Endothelial cell of umbilical vein (primary cell): ENCODE results near the gene PXYLP1. TPM values are rescaled to one million over a fixed set of nuclear protein-coding genes. Genes with fewer than 3 reads are reported as not detected.

ENCODE experiments used
- BruUV-seq: library from RNA; stranded (reverse); fragments of 400-500 nt; replicated peaks from 2 replicates; lab custom pipeline; 2021; lab: Mats Ljungman, UMichigan
- CTCF ChIA-PET: fragments of 300-600, 350-600 bp; sonication (Branson Sonifier 250); formaldehyde crosslinking; loops from one replicate; lab custom pipeline; 2021; ENCODE audit warnings: antibody characterized with exemption, inconsistent platforms; lab: Charles Lee
- POLR2A ChIA-PET: fragments of 300-600, 350-600 bp; sonication (Branson Sonifier 250); formaldehyde crosslinking; loops from one replicate; lab custom pipeline; 2021; ENCODE audit warnings: antibody characterized with exemption, inconsistent platforms; lab: Charles Lee
- DNase-seq: peaks from one replicate; pipeline ENCODE4 v3.0.0-alpha.2; 2011; ENCODE audit warnings: low read depth, low spot score
- FAIRE-seq: peaks from 2 replicates; lab custom pipeline; 2011; peaks lifted over from hg19 to GRCh38; lab: Jason Lieb, UNC
- H2AFZ ChIP-seq: 2 replicates; pipeline ENCODE4 v1.6.0; 2012; ENCODE audit warnings: low read depth, low read length, control low read depth, inconsistent platforms
- H3K27ac ChIP-seq: 2 replicates; pipeline ENCODE4 v1.5.1; 2011; ENCODE audit warnings: low read depth, mild to moderate bottlenecking, control low read depth, low read length, moderate library complexity; ENCODE audit not compliant: insufficient read depth
- H3K27me3 ChIP-seq, 2 experiments: 2 replicates each; pipeline versions ENCODE4 v1.6.0 to v1.6.1; 2011; ENCODE audit warnings: low read length in 2 of 2, mixed read lengths in 1 of 2; ENCODE audit not compliant: control insufficient read depth in 2 of 2, insufficient read depth in 2 of 2
- H3K36me3 ChIP-seq, 2 experiments: 2 replicates in 1 of 2; 3 replicates in 1 of 2; pipeline ENCODE4 v1.5.1; 2011; ENCODE audit warnings: low read length in 2 of 2, mild to moderate bottlenecking in 1 of 2, moderate library complexity in 1 of 2; ENCODE audit not compliant: control insufficient read depth in 2 of 2, insufficient read depth in 2 of 2; ENCODE audit errors: extremely low read depth in 1 of 2
- H3K4me1 ChIP-seq: 3 replicates; pipeline ENCODE4 v1.5.1; 2011; ENCODE audit warnings: mild to moderate bottlenecking, low read length; ENCODE audit not compliant: control insufficient read depth, insufficient read depth; ENCODE audit errors: extremely low read depth
- H3K4me2 ChIP-seq: 2 replicates; pipeline ENCODE4 v1.6.1; 2011; ENCODE audit warnings: low read length, control low read depth, mixed read lengths; ENCODE audit not compliant: insufficient read depth
- H3K4me3 ChIP-seq, 3 experiments: fragments of 200-600 bp in 1 of 3; sonication (generic), shearing (Covaris generic) in 1 of 3; replicated peaks in 1 of 3; 2 replicates each; pipeline ENCODE4 v1.5.1; 2011 to 2016; ENCODE audit warnings: control low read depth in 3 of 3, low read length in 3 of 3, mild to moderate bottlenecking in 2 of 3, inconsistent platforms in 1 of 3, low read depth in 1 of 3, moderate library complexity in 1 of 3; ENCODE audit not compliant: insufficient read depth in 1 of 3
- H3K79me2 ChIP-seq: 2 replicates; pipeline ENCODE4 v1.6.0; 2012; ENCODE audit warnings: low read length, inconsistent platforms; ENCODE audit not compliant: control insufficient read depth, insufficient read depth
- H3K9ac ChIP-seq: replicated peaks from 2 replicates; pipeline ENCODE3; 2011; ENCODE audit warnings: low read length, control low read depth; ENCODE audit not compliant: insufficient read depth; ENCODE audit errors: extremely low read depth
- H3K9me1 ChIP-seq: replicated peaks from 3 replicates; pipeline ENCODE4 v1.6.0; 2011; ENCODE audit warnings: mild to moderate bottlenecking, low read length; ENCODE audit not compliant: control insufficient read depth, insufficient read depth; ENCODE audit errors: extremely low read depth
- H3K9me3 ChIP-seq: replicated peaks from 2 replicates; pipeline ENCODE4 v1.5.1; 2012; ENCODE audit warnings: low read length, inconsistent platforms; ENCODE audit not compliant: control insufficient read depth, insufficient read depth
- H4K20me1 ChIP-seq: replicated peaks from 2 replicates; pipeline ENCODE3; 2011; ENCODE audit warnings: mild to moderate bottlenecking, low read length; ENCODE audit not compliant: control insufficient read depth, insufficient read depth; ENCODE audit errors: extremely low read depth
- EZH2 ChIP-seq: IDR thresholded peaks from 2 replicates; pipeline ENCODE4 v1.6.1; 2012; ENCODE audit warnings: borderline replicate concordance, low read depth, mild to moderate bottlenecking, moderate library complexity, low read length, inconsistent platforms; ENCODE audit not compliant: severe bottlenecking
- FOS ChIP-seq: IDR thresholded peaks from 2 replicates; pipeline ENCODE4 v1.6.1; 2011; ENCODE audit warnings: mild to moderate bottlenecking, low read length, moderate library complexity, borderline replicate concordance; ENCODE audit not compliant: insufficient read depth
- GATA2 ChIP-seq: IDR thresholded peaks from 2 replicates; pipeline ENCODE4 v1.7.0; 2011; ENCODE audit warnings: low read depth, mild to moderate bottlenecking, moderate library complexity, mixed read lengths, low read length; ENCODE audit not compliant: insufficient read length, insufficient read depth
- JUN ChIP-seq: IDR thresholded peaks from 2 replicates; pipeline ENCODE4 v1.6.1; 2011; ENCODE audit warnings: borderline replicate concordance, low read depth; ENCODE audit not compliant: insufficient read length, insufficient read depth
- MYC ChIP-seq: IDR thresholded peaks from one replicate; pipeline ENCODE4 v1.6.1; 2011; ENCODE audit warnings: mild to moderate bottlenecking, low read depth, low read length
- POLR2A ChIP-seq: IDR thresholded peaks from 2 replicates; pipeline ENCODE4 v1.6.1; 2012; ENCODE audit warnings: low read depth, mild to moderate bottlenecking, control low read depth, low read length
- POLR2AphosphoS5 ChIP-seq: IDR thresholded peaks from 2 replicates; pipeline ENCODE4 v1.6.1; 2012; ENCODE audit warnings: low read depth, mild to moderate bottlenecking, control low read depth, low read length, moderate library complexity; ENCODE audit not compliant: insufficient read depth
- dilution Hi-C: fragments of 300-500 bp; cut with MboI; formaldehyde crosslinking; loops from one replicate; pipeline ENCODE4 v1.15.0; 2019; ENCODE audit warnings: low sequenced_read_pairs; ENCODE audit not compliant: extremely low pct_ligation_motif_present
- intact Hi-C: fragments of 100-400 bp; cut with micrococcal nuclease; formaldehyde crosslinking; loops from one replicate; pipeline ENCODE4 v1.10.0; 2022
- polyA plus RNA-seq, 4 experiments: library from polyadenylated mRNA; depleted of rRNA in 3 of 4; stranded (reverse) in 3 of 4; unstranded in 1 of 4; fragments of >200 nt; gene quantifications; 2 replicates each; pipeline versions ENCODE4 v1.2.1 to v1.2.3, GENCODE V29; 2011 to 2012; ENCODE audit warnings: missing spikeins in 1 of 4
- total RNA-seq: library from RNA; stranded (reverse); gene quantifications from 2 replicates; pipeline ENCODE4 v1.2.3, GENCODE V29; 2021
- TF ChIP-seq, protein P1 (sequence below): IDR thresholded peaks from 2 replicates; pipeline ENCODE4 v1.6.1; 2011; ENCODE audit not compliant: insufficient read depth, insufficient read length
- TF ChIP-seq, protein P2 (sequence below), 2 donors: IDR thresholded peaks; 1 replicate in 1 of 2; 2 replicates in 1 of 2; pipeline ENCODE4 v1.5.1; 2011; ENCODE audit warnings: low read length in 2 of 2, mild to moderate bottlenecking in 2 of 2, moderate library complexity in 2 of 2, control low read depth in 1 of 2, inconsistent platforms in 1 of 2, low read depth in 1 of 2; ENCODE audit not compliant: insufficient read depth in 1 of 2; ENCODE audit errors: extremely low read depth in 1 of 2

Gene PXYLP1
- total and polyA plus RNA-seq, 2 donors (not counting 3 experiments of a cell fraction or from before 2014, with no cell fraction given) = 0.84 to 1.7 TPM

DNA sequence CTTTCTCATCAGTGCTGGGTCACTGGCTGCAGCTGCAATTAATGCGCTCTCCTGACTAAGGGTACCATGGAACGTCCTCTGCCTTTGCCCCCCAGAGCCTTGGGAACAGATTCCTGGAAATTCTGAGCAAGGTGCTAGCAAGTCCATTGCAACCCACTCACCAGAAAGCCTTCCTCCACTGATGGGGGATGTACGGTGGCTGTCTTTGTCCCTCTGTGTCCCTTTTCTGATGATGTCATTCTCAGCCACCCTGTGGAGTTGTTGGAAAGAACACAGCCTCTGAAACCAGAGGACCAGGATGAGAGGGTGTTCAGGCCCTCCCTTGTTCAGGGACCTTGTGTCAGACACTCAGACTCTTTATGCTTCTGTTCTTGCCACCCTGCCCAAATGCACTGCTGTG is 98.6 kb downstream of the PXYLP1 start:
- Histone ChIP-seq H3K9ac (no peak overlapping the region), H2AFZ (no peak overlapping the region), H4K20me1 (no peaks in the 10 kb centered on the region), H3K4me1 (peaks cover 34% of the 10 kb centered on the region), H3K4me2 (no peak overlapping the region), H3K27ac (no peak overlapping the region), H3K9me3 (no peaks in the 10 kb centered on the region), H3K79me2 (no peaks in the 10 kb centered on the region), H3K27me3 (no peaks in the 10 kb centered on the region), H3K9me1 (no peaks in the 10 kb centered on the region), H3K36me3 (no peaks in the 10 kb centered on the region), H3K4me3 (no peak overlapping the region)
- POLR2A ChIA-PET = no interaction called here
- dilution Hi-C loops (no loop called here), intact Hi-C loops (loop anchor here (2.0 kb wide), 1 partner anchor 19 kb away; no protein-coding TSS in a partner anchor)
- DNase-seq (no peak), FAIRE-seq (no peak)
- BruUV-seq = no TSS peak
- TF ChIP-seq POLR2A = no peak
- TF ChIP-seq GATA2 = no peak
- no peak for TF ChIP-seq POLR2AphosphoS5
- TF ChIP-seq, protein P1, sequence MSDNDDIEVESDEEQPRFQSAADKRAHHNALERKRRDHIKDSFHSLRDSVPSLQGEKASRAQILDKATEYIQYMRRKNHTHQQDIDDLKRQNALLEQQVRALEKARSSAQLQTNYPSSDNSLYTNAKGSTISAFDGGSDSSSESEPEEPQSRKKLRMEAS = no peak
- no peak for TF ChIP-seq EZH2
- TF ChIP-seq MYC = no peak
- TF ChIP-seq FOS = no peak
- TF ChIP-seq, protein P2, sequence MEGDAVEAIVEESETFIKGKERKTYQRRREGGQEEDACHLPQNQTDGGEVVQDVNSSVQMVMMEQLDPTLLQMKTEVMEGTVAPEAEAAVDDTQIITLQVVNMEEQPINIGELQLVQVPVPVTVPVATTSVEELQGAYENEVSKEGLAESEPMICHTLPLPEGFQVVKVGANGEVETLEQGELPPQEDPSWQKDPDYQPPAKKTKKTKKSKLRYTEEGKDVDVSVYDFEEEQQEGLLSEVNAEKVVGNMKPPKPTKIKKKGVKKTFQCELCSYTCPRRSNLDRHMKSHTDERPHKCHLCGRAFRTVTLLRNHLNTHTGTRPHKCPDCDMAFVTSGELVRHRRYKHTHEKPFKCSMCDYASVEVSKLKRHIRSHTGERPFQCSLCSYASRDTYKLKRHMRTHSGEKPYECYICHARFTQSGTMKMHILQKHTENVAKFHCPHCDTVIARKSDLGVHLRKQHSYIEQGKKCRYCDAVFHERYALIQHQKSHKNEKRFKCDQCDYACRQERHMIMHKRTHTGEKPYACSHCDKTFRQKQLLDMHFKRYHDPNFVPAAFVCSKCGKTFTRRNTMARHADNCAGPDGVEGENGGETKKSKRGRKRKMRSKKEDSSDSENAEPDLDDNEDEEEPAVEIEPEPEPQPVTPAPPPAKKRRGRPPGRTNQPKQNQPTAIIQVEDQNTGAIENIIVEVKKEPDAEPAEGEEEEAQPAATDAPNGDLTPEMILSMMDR (IDR thresholded peaks at IDR 0.05; ENCODE audit: extremely low read depth in 1 of 2, insufficient read depth in 1 of 2, low read depth in 1 of 2, low read length in 2 of 2) = no peak
- TF ChIP-seq JUN = no peak
- CTCF ChIA-PET = interaction anchor here (1.7 to 2.7 kb wide), 4 partner anchors 8 to 125 kb away, joined by 6 to 12 read pairs (median 8); no protein-coding TSS in a partner anchor
